Activated CD4-positive, CD25-positive, alpha-beta regulatory T cell (primary cell): ENCODE data around the gene HLA-F.

Source experiments
- DNase-seq, 4 experiments: peaks; one replicate each; lab custom pipeline; 2025; lab: John Stamatoyannopoulos, UW

Gene HLA-F

GRCh38 chr6:29723262-29723665 is at the start of gene HLA-F:
TSS of gene HLA-F (plus strand) at chr6:29723434. CDS start at chr6:29723464, 30 bp downstream.
- DNase-seq, result peak; percentile 48 to 67 (median 60)

GRCh38 chr6:29674008-29674407 is 49.2 kb upstream of the HLA-F start:
- no peak for DNase-seq

GRCh38 chr6:29675561-29675960 is 47.7 kb upstream of the HLA-F start:
- no peak for DNase-seq

GRCh38 chr6:29676981-29677601 is 46.1 kb upstream of the HLA-F start:
- no peak for DNase-seq

GRCh38 chr6:29678114-29678513 is 45.1 kb upstream of the HLA-F start:
- no peak for DNase-seq

- DNase-seq, result no peak
Observed at GRCh38 chr6:29679962-29680361, 43.3 kb upstream of the HLA-F start.

- no peak for DNase-seq
Observed at GRCh38 chr6:29680416-29680815, 42.8 kb upstream of the HLA-F start.

- no peak for DNase-seq
Observed at GRCh38 chr6:29680904-29681303, 42.3 kb upstream of the HLA-F start, which contains the start of gene ZFP57. TSS of gene ZFP57 (minus strand) at chr6:29681152. CDS start at chr6:29677003, 4,149 bp downstream.

- DNase-seq, result no peak
Observed at GRCh38 chr6:29681811-29682210, 41.4 kb upstream of the HLA-F start.

GRCh38 chr6:29685718-29686326 is 37.4 kb upstream of the HLA-F start:
- no peak for DNase-seq

- DNase-seq, result no peak
Observed at GRCh38 chr6:29694637-29695036, 28.6 kb upstream of the HLA-F start.

- DNase-seq, result no peak
Observed at GRCh38 chr6:29696147-29697125, 26.8 kb upstream of the HLA-F start.

GRCh38 chr6:29702519-29703103 is 20.6 kb upstream of the HLA-F start:
- DNase-seq, result peak; percentile 52 to 79 (median 70)

GRCh38 chr6:29705389-29706231 is 17.6 kb upstream of the HLA-F start:
- DNase-seq, result no peak

GRCh38 chr6:29708432-29709179 is 14.6 kb upstream of the HLA-F start:
- DNase-seq, result peak in 2 of 4 experiments; percentile 23 to 30

GRCh38 chr6:29709188-29709587 is 14.0 kb upstream of the HLA-F start:
- DNase-seq, result no peak

- DNase-seq, result no peak
Observed at GRCh38 chr6:29710281-29710941, 12.8 kb upstream of the HLA-F start.

- DNase-seq, result no peak
Observed at GRCh38 chr6:29720863-29721262, 2.4 kb upstream of the HLA-F start.

- peak; percentile 49 to 67 (median 60) for DNase-seq
Observed at GRCh38 chr6:29723666-29724588, 693 bp downstream of the HLA-F start.
